Measurements from ENCODE around the gene PLD3.
"Not testable (repeated sequence)": the region's sequence is repeated elsewhere in the genome, so short reads cannot be mapped to it uniquely, and the experiment has no call there.

The PLD3 gene

DNA sequence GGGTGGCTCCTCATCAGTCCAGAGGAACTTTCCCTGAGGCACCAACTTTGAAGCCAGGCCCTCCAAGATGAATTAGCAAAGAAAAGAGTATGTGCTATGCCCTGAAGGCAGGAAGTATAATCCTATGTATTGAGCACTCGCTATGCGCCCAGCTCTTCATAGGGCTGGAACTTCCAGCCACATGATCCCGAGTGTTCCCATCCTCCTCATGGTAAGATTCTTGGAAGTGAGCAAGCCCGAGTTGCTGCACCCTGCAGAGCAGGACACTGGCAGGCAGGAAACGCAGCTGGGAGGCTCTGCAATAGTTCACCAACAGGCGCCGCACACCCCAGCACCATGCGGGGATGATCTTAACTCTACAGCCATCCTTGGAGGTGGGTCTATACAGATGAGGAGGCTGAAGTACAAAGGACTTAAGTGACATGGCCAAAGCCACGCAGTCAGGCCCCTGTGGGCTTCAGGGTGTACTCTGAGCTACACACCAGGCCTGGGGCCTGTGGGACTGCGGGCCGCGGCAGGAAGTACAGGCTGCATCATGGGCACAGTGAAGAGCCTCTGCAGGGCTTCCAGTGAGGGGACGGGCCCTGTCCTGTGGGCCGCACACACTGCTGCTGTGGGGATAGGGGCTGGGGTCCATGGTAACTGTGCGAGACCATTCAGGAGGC lies 25.4 kb upstream of the PLD3 start:
- Histone ChIP-seq H3K4me1 (peaks cover 0 to 9% (median 0%) of the 10 kb centered on the region in 10 experiments; a peak in 3 of 20 replicates), H3K27ac (no peak overlapping the region), H4K20me1 (peaks cover 0 to 35% (median 0%) of the 10 kb centered on the region in 11 experiments; a peak in 5 of 22 replicates), H3K4me2 (no peak overlapping the region), H3K36me3 (peaks cover 83 to 99% (median 90%) of the 10 kb centered on the region in 11 experiments), H3K9ac (no peak overlapping the region), H3K4me3 (no peak overlapping the region), H3K9me3 (replicated peaks in 1 of 11) (no peaks in the 10 kb centered on the region), H3K27me3 (no peaks in the 10 kb centered on the region)
- TF ChIP-seq Cebpa-rat (IDR thresholded peaks at IDR 0.05) = no peak

GRCh38 chr19:40323705-40324104 lies 24.8 kb upstream of the PLD3 start:
- Histone ChIP-seq H3K9me3 (replicated peaks in 1 of 11) (no peaks in the 10 kb centered on the region), H3K27ac (no peak overlapping the region), H3K4me2 (no peak overlapping the region), H3K4me3 (no peak overlapping the region), H4K20me1 (peaks cover 0 to 36% (median 0%) of the 10 kb centered on the region in 11 experiments; a peak in 5 of 22 replicates), H3K9ac (no peak overlapping the region), H3K27me3 (no peaks in the 10 kb centered on the region), H3K36me3 (peaks cover 83 to 99% (median 90%) of the 10 kb centered on the region in 11 experiments), H3K4me1 (peaks cover 0 to 9% (median 0%) of the 10 kb centered on the region in 10 experiments; a peak in 3 of 20 replicates)
- TF ChIP-seq Cebpa-rat (IDR thresholded peaks at IDR 0.05) = no peak

- Histone ChIP-seq H3K4me1 (peaks cover 0 to 9% (median 0%) of the 10 kb centered on the region in 10 experiments; a peak in 3 of 20 replicates), H3K9me3 (replicated peaks in 1 of 11) (no peaks in the 10 kb centered on the region), H3K27me3 (no peaks in the 10 kb centered on the region), H3K27ac (no peak overlapping the region), H3K4me3 (no peak overlapping the region), H3K4me2 (no peak overlapping the region), H3K36me3 (peaks cover 93 to 100% (median 97%) of the 10 kb centered on the region in 11 experiments), H4K20me1 (peaks cover 0 to 28% (median 0%) of the 10 kb centered on the region in 11 experiments; a peak in 5 of 22 replicates), H3K9ac (no peak overlapping the region)
- no peak for TF ChIP-seq Cebpa-rat (IDR thresholded peaks at IDR 0.05)
These were observed 22.3 kb upstream of the PLD3 start for GRCh38 chr19:40326201-40326600.

DNA sequence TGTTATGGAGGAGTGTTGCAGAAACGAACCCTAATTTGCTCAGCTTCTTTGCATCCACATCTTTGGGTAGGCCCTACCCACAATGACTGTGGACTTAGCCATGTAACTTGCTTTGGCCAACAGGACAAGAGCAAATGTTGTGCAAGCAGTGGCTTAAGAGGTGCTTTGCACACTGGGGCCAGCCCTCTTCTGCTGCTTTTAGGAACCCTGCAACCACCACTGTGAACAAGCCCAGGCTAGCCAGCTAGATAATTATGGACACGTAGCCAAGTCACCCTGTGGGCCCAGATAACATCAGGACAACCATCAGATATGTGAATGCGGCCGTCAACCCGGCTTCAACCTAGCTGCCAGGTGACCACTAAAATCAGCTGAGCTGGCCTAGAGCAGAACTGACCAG lies 17.4 kb upstream of the PLD3 start:
- Histone ChIP-seq H3K27me3 (no peaks in the 10 kb centered on the region), H3K4me1 (peaks cover 0 to 7% (median 0%) of the 10 kb centered on the region in 10 experiments; a peak in 5 of 20 replicates), H3K9me3 (replicated peaks in 1 of 11) (peaks cover 0 to 7% (median 0%) of the 10 kb centered on the region in 11 experiments; a peak in 8 of 22 replicates)

DNA sequence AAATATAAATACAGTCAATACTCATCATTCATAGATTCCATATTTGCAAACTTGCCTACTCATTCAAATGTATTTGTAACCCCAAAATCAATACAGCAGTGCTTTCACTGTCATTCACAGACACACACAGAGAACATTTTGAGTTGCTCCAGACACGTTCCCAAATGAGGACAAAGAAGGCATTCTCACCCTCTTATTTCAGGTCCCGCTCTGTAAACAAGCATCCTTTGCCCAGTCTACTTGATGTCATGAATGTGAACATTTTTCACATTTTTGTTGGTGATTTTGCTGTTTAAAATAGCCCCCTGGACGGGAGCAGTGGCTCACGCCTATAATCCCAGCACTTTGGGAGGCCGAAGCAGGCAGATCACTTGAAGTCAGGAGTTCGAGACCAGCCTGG lies 15.8 kb upstream of the PLD3 start:
- Histone ChIP-seq H4K20me1 (peaks cover 0 to 19% (median 4%) of the 10 kb centered on the region in 11 experiments; a peak in 5 of 22 replicates), H3K9me3 (replicated peaks in 1 of 11) (peaks cover 0 to 11% (median 0%) of the 10 kb centered on the region in 11 experiments; a peak in 8 of 22 replicates), H3K4me1 (peaks cover 0 to 8% (median 0%) of the 10 kb centered on the region in 10 experiments; a peak in 5 of 20 replicates), H3K36me3 (peaks cover 85 to 98% (median 91%) of the 10 kb centered on the region in 11 experiments), H3K27ac (no peak overlapping the region), H3K9ac (no peak overlapping the region), H3K4me3 (no peak overlapping the region), H3K4me2 (no peak overlapping the region), H3K27me3 (no peaks in the 10 kb centered on the region)
- TF ChIP-seq Cebpa-rat (IDR thresholded peaks at IDR 0.05) = no peak

More for the DNA sequence above, 17.4 kb upstream of the PLD3 start:
- peaks cover 88 to 98% (median 94%) of the 10 kb centered on the region in 11 experiments for H3K36me3 ChIP-seq
- H4K20me1 ChIP-seq = peaks cover 0 to 10% (median 0%) of the 10 kb centered on the region in 11 experiments; a peak in 4 of 22 replicates
- H3K4me2 ChIP-seq = no peak overlapping the region
- no peak overlapping the region for H3K27ac ChIP-seq
- H3K9ac ChIP-seq = no peak overlapping the region
- TF ChIP-seq Cebpa-rat (IDR thresholded peaks at IDR 0.05) = no peak
- no peak overlapping the region for H3K4me3 ChIP-seq

DNA sequence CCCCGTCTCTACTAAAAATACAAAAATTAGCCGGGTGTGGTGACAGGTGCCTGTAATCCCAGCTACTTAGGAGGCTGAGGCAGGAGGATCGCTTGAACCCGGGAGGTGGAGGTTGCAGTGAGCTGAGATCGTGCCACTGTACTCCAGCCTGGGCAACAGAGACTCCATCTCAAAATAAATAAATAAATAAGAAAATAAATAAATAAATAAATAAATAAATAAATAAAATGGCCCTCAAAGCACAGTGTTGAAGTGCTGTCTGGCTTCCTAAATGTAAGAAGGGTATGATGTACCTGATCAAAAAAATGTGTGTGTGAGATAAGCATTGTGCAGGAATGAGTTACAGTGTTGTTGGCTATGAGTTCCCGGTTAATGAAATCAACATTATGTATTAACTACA lies 15.4 kb upstream of the PLD3 start:
- H4K20me1 ChIP-seq = peaks cover 0 to 15% (median 4%) of the 10 kb centered on the region in 11 experiments; a peak in 4 of 22 replicates
- H3K9ac ChIP-seq, H3K27me3 ChIP-seq, H3K4me1 ChIP-seq, H3K4me2 ChIP-seq, H3K4me3 ChIP-seq, H3K27ac ChIP-seq: not testable (repeated sequence)
- H3K36me3 ChIP-seq = peaks cover 81 to 98% (median 90%) of the 10 kb centered on the region in 11 experiments
- H3K9me3 ChIP-seq (replicated peaks in 1 of 11) = peaks cover 0 to 11% (median 0%) of the 10 kb centered on the region in 11 experiments; a peak in 8 of 22 replicates

DNA sequence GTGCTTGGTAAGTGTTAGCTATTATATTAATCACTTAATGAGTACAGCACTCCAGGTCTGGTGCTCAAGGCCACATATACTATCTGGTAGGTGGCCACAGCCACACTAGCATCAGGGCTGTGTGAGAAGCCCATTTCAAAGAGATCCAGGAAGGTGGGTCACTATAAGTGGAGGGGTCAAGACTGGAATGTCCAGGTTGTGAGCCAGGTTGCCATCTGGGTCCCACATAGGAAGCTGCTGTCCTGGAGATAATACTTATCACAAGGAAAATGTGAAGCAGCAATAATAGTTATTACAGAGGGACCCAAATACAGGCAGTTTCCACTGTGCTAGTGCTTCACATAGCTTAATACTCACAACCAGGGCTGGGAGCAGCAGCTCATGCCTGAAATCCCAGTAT lies 13.4 kb upstream of the PLD3 start:
- H4K20me1 ChIP-seq = peaks cover 0 to 13% (median 4%) of the 10 kb centered on the region in 11 experiments; a peak in 4 of 22 replicates
- peaks cover 0 to 11% (median 0%) of the 10 kb centered on the region in 11 experiments; a peak in 8 of 22 replicates for H3K9me3 ChIP-seq (replicated peaks in 1 of 11)
- no peaks in the 10 kb centered on the region for H3K27me3 ChIP-seq
- no peak overlapping the region for H3K27ac ChIP-seq
- peaks cover 0 to 8% (median 0%) of the 10 kb centered on the region in 10 experiments; a peak in 5 of 20 replicates for H3K4me1 ChIP-seq
- no peak overlapping the region for H3K4me2 ChIP-seq
- no peak for TF ChIP-seq Cebpa-rat (IDR thresholded peaks at IDR 0.05)
- peaks cover 69 to 96% (median 86%) of the 10 kb centered on the region in 11 experiments for H3K36me3 ChIP-seq
- H3K4me3 ChIP-seq = no peak overlapping the region
- H3K9ac ChIP-seq = no peak overlapping the region

- H4K20me1 ChIP-seq = peaks cover 0 to 13% (median 4%) of the 10 kb centered on the region in 11 experiments; a peak in 4 of 22 replicates
- H3K36me3 ChIP-seq = peaks cover 65 to 96% (median 79%) of the 10 kb centered on the region in 11 experiments
- no peaks in the 10 kb centered on the region for H3K27me3 ChIP-seq
- H3K9me3 ChIP-seq (replicated peaks in 1 of 11) = peaks cover 0 to 11% (median 0%) of the 10 kb centered on the region in 11 experiments; a peak in 8 of 22 replicates
- peaks cover 0 to 8% (median 0%) of the 10 kb centered on the region in 10 experiments; a peak in 5 of 20 replicates for H3K4me1 ChIP-seq
- no peak for TF ChIP-seq Cebpa-rat (IDR thresholded peaks at IDR 0.05)
- no peak overlapping the region for H3K4me2 ChIP-seq
- H3K27ac ChIP-seq = no peak overlapping the region
- H3K9ac ChIP-seq = no peak overlapping the region
- H3K4me3 ChIP-seq = no peak overlapping the region
These were observed 12.5 kb upstream of the PLD3 start for GRCh38 chr19:40335855-40336600.

DNA sequence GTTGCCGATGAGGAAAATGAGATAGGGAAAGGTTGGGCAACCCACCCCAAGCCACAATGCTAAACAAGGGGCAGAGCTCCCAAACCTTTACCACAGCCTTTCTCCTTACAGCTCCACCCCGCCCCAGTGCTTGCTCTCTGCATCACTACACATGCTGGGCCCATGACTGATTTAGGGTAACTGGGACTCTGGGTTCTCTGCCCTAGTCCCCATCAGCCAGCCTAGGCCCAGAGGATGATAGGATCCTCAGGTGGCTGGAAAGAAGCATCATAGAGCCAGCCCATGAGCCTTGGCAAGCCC lies 11.9 kb upstream of the PLD3 start:
- Histone ChIP-seq H3K9me3 (replicated peaks in 1 of 11) (peaks cover 0 to 11% (median 0%) of the 10 kb centered on the region in 11 experiments; a peak in 8 of 22 replicates), H3K36me3 (peaks cover 63 to 96% (median 74%) of the 10 kb centered on the region in 11 experiments), H3K27me3 (no peaks in the 10 kb centered on the region), H3K4me3 (no peak overlapping the region), H3K9ac (no peak overlapping the region), H3K4me1 (peaks cover 0 to 8% (median 0%) of the 10 kb centered on the region in 10 experiments; a peak in 6 of 20 replicates), H3K4me2 (no peak overlapping the region), H4K20me1 (peaks cover 0 to 14% (median 5%) of the 10 kb centered on the region in 11 experiments; a peak in 6 of 22 replicates), H3K27ac (no peak overlapping the region)
- no peak for TF ChIP-seq Cebpa-rat (IDR thresholded peaks at IDR 0.05)
